Measurements from ENCODE around the gene CRADD. TPM values are rescaled to one million over a fixed set of nuclear protein-coding genes. Genes with fewer than 3 reads are reported as not detected.
A peak's percentile ranks its signal among the peaks of the same experiment; 100 is the strongest.

Gene CRADD
- total RNA-seq, 1 experiment from 2014 or later: 7.6 TPM

DNA sequence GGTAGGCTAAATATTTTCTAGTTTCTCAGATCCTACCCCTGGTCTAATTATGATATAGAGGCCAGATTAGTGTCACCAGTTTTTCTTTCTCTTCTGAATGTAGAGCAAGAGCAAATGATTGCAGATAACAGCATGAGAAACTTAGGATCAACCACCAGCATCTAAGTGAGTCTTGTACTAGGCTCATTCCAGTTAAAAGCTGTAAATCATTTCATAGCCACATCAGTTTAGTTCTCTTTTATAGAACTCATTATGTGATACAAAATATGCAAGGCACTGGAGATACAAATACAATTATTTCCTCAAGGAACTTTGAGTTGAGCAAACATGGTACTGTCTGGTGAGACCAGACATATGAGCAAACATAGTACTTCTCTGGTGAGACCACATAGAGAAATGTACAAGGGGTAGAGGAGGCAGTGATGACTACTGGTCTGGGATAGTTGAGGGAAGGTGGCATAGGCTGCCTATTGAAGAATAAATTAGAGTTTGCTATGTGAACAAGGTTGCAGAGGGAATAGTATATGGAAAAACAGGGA is 59.5 kb downstream of the CRADD start:
- Histone ChIP-seq H3K9me3 (ENCODE audit: control insufficient read depth, low read depth, low read length) (no peaks in the 10 kb centered on the region), H2AK5ac (ENCODE audit: insufficient read length, low read length) (no peak overlapping the region), H2AFZ (ENCODE audit: low read length) (no peak overlapping the region), H3K23me2 (ENCODE audit: insufficient read length, low read depth, low read length, poor library complexity, severe bottlenecking) (no peaks in the 10 kb centered on the region), H3K23ac (ENCODE audit: insufficient read length, low read depth, low read length) (no peak overlapping the region), H3K79me1 (ENCODE audit: insufficient read depth, low read depth, low read length, poor library complexity, severe bottlenecking) (no peaks in the 10 kb centered on the region), H4K8ac (replicated peaks; ENCODE audit: insufficient read length, low read depth, low read length) (no peak overlapping the region), H3K14ac (ENCODE audit: insufficient read depth, low read length) (no peak overlapping the region), H2BK15ac (ENCODE audit: low read depth, low read length) (no peak overlapping the region), H3K9ac (ENCODE audit: extremely low read depth, insufficient read length, low read length) (no peak overlapping the region), H2BK20ac (ENCODE audit: low read depth, low read length, poor library complexity, severe bottlenecking) (no peak overlapping the region), H3K56ac (ENCODE audit: insufficient read length, low read depth, low read length) (no peak overlapping the region), H3K18ac (ENCODE audit: insufficient read length, low read depth, low read length) (no peak overlapping the region), H2BK5ac (ENCODE audit: insufficient read length, low read length) (no peak overlapping the region), H4K20me1 (ENCODE audit: control insufficient read depth, insufficient read depth, insufficient read length) (no peaks in the 10 kb centered on the region), H3K79me2 (ENCODE audit: insufficient read depth, low read length) (no peaks in the 10 kb centered on the region), H2BK12ac (ENCODE audit: insufficient read length, low read depth, low read length) (no peak overlapping the region), H3K4ac (ENCODE audit: low read depth, low read length) (no peak overlapping the region), H3K27ac (ENCODE audit: insufficient read length, low read depth, low read length) (no peak overlapping the region), H4K91ac (ENCODE audit: insufficient read length, low read depth, low read length) (no peak overlapping the region), H3T11ph (ENCODE audit: low read length) (no peak overlapping the region), H4K5ac (ENCODE audit: insufficient read length, low read depth, low read length) (no peak overlapping the region), H3K4me1 (ENCODE audit: insufficient read depth, low read length) (no peaks in the 10 kb centered on the region), H3K4me2 (ENCODE audit: insufficient read depth, insufficient read length, low read length) (no peak overlapping the region), H3K27me3 (ENCODE audit: insufficient read depth, low read length) (no peaks in the 10 kb centered on the region), H2BK120ac (ENCODE audit: low read depth, low read length, poor library complexity, severe bottlenecking) (no peak overlapping the region)
- DNase-seq: no peak
- TF ChIP-seq, protein P1, sequence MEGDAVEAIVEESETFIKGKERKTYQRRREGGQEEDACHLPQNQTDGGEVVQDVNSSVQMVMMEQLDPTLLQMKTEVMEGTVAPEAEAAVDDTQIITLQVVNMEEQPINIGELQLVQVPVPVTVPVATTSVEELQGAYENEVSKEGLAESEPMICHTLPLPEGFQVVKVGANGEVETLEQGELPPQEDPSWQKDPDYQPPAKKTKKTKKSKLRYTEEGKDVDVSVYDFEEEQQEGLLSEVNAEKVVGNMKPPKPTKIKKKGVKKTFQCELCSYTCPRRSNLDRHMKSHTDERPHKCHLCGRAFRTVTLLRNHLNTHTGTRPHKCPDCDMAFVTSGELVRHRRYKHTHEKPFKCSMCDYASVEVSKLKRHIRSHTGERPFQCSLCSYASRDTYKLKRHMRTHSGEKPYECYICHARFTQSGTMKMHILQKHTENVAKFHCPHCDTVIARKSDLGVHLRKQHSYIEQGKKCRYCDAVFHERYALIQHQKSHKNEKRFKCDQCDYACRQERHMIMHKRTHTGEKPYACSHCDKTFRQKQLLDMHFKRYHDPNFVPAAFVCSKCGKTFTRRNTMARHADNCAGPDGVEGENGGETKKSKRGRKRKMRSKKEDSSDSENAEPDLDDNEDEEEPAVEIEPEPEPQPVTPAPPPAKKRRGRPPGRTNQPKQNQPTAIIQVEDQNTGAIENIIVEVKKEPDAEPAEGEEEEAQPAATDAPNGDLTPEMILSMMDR (conservative IDR thresholded peaks at IDR 0.05): no peak
- H3K27ac Mint-ChIP-seq: peak overlapping the region in 1 of 3 experiments; percentile 25; a peak in 2 of 7 replicates
- H3K9me3 Mint-ChIP-seq: no peaks in the 10 kb centered on the region; a peak in 2 of 5 replicates
- H3K36me3 Mint-ChIP-seq (ENCODE audit: insufficient read depth in 1 of 3, low read depth in 3 of 3): peaks cover 0 to 4% (median 3%) of the 10 kb centered on the region in 3 experiments; a peak in 4 of 7 replicates
- peaks cover 40 to 41% of the 10 kb centered on the region in 2 experiments for H3K4me1 Mint-ChIP-seq
- no peak overlapping the region for H3K4me3 Mint-ChIP-seq
- H3K27me3 Mint-ChIP-seq (ENCODE audit: low read depth): no peaks in the 10 kb centered on the region; the same call in 1 of the 2 replicates

All from H9 (cell line).